GM19452 (cell line): Measurements from ENCODE around the gene RASA3.
A peak's percentile ranks its signal among the peaks of the same experiment; 100 is the strongest.

Experiments
- ATAC-seq: cut with Tn5 transposase; IDR thresholded peaks from one replicate; pipeline ENCODE4 v1.9.1; 2021; ENCODE audit not compliant: unreplicated experiment

Gene RASA3

DNA sequence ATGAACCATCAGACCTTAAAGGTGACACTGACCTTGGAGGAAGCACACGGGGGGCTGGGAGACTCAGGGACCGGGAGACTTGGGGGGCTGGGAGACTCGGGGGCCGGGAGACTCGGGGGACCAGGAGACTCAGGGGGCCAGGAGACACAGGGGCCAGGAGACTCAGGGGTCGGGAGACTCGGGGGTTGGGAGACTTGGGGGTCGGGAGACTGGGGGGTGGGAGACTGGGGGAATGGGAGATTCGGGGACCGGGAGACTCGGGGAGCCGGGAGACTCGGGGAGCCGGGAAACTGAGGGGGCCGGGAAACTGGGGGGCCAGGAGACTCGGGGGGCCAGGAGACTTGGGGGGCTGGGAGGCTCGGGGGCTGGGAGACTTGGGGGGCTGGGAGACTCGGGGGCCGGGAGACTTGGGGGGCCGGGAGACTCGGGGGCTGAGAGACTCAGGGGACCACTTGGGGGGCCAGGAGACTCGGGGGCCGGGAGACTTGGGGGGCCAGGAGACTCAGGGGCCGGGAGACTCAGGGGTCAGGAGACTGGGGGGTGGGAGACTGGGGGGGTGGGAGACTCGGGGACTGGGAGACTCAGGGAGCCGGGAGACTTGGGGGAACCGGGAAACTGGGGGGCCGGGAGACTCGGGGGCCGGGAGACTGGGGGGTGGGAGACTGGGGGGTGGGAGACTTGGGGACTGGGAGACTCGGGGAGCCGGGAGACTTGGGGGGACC is 62.9 kb downstream of the RASA3 start:
- no peak for ATAC-seq

DNA sequence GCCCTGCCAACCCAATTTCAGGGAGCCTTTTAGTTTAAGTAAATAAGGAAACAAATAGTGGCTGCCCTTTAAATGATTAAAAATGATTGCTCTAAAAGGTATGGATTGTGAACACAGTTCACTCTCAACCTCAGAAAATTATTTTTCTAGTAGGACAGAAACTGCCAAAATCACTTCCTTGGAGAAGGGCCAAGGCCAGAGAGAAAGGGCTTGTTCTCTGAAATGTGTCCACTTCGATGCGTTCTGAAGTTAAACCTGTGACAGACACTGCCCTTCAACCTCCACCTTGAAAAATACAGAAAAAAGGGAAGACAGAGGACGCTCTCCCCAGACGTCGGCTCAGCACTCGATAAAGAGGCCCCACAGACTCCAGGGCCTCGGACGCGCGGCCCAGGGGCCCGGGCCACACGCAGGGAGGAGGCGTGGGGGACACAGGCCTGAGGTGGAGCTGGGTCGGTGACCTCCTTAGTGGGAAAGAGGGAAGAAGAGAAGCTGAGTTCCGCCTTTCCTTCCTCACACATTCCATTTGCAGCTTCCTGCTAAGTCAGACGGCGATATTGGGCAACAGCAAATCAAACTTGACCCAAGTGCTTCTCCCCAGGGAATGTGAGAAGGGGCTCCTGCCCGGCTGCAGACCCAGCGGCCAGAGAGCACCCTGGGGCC is 63.6 kb downstream of the RASA3 start:
- ATAC-seq, result no peak

DNA sequence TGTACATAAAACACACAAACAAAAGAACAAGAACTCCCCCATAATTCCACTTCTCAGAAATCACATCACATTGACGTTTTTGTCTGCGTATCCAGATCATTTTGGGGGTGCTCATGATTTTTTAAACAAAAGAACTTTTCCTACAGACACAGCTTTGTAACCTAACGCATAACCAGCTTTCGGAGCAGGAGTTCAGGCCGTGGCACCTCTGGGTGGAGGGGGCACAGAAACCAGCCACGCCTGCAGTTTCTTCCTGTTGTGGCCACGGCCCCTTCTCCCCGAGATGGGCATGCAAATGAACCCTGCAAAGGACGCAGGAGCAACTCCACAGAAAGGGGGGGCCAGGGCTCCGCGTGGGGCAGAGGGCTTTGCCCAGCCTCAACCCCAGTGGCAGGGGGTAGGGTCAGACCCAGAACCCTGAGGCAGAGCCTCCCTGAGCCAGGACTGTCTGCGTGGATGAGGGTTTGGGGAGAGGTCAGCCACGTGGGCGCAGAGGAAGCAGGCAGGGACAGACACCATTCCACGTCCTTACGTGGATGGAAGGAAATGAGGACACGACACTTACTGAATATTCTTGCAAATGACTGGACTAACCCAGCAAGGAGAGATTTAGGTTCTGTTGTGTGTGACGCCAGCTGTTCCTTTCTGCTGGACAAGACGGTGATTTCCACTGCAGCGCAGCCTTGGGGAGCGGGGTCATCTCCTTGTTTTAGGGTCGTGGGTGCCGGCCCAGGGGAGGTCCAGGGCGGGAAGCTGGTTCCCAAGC is 64.4 kb downstream of the RASA3 start:
- peak; percentile 27 for ATAC-seq

DNA sequence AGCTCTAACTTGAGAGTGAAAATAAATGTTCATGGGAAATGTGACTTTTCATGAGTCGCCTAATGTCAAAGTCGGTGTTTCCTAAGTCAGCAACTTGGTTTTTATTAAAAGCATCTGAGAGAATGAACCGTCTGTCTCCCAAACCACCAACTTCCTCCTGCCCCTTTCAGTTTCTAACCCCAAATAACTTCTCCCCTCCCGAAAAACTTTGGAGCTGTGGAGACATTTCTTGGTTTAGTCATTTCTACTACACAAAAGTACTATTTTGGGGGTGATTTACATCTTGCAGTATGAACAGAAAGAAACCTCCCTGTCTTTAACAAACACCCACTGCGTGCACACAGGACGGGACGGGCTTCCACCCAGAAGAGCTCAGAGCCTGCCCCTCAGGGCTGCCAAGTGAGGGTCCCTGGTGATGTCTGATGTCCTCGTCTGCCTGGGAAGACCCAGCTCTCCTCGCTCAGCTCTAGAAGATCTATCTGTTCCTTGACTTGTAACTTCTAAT is 65.0 kb downstream of the RASA3 start:
- ATAC-seq, result peak; percentile 52

DNA sequence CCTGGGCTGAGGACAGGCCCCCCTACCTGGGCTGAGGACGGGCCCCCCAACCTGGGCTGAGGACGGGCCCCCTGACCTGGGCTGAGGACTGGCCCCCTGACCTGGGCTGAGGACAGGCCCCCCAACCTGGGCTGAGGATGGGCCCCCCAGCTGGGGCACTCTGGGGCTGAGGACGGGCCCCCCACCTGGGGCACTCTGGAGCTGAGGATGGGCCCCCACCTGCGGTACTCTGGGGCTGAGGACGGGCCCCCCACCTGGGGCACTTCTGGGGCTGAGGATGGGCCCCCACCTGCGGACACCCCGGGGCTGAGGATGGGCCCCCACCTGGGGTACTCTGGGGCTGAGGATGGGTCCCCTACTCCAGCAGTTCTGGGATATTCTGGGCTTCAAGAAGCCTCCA is 65.5 kb downstream of the RASA3 start:
- ATAC-seq, result peak; percentile 1

DNA sequence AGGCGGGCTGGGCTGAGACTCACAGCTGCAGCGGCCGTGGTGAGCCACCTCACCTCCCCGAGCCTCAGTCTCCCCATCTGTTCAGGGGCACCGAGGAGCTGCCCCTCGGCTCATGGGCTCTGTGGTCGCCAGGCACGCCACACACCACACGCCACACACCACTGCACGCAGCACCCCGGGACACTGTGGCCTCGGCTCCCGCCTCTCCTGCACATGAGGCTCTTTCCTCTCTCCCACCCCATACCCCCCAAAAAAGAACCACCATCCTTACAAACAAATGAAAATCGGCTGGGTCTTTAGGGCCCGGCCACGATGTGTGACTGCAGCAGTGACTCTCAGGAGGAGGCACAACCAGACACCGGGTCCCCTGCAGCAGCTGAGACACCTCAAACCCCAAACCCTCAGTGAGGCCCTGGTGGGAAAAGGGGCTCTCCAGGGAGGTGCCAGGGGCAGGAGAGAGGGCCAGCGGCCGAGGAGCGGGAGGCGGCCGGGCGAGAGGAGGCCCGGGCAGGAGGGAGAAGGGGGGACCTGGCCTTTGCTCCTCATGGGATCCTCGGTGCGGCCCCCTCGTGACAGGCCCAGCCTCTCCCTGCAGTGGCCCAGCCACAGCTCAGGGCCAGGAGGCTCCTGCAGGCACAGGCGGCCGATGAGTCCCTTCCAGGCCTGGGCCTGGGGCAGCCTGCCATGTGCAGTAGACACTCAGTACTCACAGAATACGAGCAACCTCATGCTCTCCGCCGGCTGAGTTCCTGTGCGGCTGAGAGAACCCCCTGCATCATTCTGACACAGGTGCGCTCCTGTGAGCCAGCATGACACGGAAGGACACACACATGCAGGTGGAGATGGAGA is 66.3 kb downstream of the RASA3 start:
- ATAC-seq, result peak; percentile 5

DNA sequence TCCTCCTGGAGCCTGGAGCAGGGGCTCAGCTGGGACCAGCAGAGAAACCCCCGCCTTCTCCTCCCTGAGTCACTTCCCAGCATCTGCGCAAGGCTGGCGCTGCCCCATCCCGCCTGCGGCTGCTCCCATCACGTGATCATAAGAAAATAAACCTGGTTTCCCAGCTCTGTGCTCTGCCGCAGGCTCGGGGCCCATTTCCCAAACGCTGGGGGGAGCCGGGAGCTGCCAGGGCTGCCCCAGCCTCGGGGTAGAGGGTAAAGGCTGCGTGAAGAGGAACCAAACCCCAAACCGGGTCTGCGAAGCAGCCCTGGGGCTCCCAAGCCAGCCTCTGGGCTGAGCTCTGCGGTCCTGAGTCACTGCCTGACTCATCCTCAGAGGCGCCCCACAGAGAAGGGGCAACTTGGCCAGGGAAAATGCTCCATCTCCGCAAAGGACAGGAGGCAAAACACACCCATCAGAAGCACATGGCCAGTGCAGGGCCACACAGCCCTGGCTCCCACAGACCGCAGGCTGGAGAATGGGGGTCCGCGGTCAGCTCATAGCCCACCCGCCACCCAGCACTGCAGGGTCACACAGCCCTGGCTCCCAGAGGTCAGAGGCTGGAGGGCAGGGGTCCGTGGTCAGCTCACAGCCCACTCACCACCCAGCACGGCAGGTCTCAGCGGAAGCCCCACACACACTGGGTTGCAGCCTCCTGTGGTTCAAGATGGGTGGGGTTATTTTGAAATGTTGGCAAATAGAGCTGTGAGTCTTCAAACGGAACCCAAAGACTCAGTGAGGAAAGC is 67.1 kb downstream of the RASA3 start:
- ATAC-seq, result peak; percentile 54

DNA sequence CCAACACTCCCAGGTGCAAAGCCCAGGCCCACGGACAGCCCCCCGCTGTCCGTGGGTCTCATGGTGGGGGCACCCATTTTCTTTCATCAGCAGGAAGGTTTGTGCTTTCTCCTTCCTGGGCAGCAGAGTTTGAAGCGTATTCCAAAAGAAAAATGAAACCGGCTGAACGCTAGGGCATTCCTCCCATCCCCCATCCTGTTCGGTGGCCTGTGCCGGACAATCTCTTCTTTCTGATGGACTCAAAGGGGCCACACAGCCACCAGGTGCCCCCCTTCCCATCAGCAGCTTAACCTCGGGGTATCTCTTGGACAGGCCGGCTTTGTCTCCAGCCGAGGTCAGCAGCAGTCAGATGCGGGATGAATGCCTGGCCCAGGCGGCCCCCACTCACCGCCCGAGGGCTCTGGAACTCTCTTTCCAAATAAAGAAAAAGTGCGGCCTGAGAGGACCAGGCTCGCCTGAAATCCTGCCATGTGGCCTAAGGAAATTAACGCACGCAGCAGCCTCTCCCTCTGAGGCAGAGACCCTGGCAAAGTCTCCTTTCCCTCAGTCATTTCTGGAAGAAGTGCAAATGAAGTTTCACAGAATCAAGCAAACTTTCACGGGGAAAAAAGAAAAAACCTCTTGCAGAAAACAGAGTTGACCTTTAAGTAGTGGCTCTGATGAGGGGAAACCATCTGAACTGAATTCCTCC is 67.8 kb downstream of the RASA3 start:
- ATAC-seq, result no peak

DNA sequence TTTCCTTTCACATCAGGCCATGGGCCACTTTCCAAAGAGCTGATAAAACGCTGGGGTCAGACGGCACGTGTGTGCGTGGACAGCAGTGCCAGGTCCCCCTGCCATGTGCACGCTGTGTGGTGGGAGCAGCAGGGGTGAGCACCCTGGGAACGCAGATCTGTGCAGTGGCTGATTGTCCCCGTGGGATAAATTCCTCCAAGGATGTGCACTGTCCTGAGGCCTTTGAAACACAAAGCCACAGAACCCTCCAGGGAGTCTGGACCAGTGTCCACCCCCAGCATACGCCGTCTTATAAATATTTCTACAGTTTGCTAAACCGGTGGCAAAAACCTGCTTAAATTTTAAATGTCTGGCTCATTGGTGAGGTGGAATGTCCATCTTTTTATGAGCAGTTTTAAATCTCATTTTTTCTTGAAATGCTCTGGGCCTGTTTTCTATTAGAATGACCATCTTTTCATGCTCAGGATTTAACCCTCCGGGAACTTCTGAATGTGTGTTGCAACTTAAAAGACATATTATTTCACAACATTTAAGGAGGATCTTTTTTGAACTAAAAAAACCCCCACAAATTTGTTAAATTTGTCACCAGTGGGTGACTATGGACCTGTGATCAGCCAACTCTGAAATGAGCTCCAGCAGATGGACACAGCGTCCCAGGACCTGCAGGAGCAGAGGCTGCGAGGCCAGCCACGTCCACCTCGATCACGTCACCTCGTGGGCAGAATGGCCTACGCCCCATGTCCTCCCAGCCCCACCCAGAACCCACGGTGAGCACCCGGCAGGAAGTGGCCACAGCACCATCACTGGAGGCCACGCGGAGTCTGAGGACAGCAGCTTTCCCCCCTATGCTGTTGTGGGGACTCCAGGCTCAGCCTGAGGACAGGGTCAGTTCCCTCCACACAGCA is 68.6 kb downstream of the RASA3 start:
- ATAC-seq, result no peak

DNA sequence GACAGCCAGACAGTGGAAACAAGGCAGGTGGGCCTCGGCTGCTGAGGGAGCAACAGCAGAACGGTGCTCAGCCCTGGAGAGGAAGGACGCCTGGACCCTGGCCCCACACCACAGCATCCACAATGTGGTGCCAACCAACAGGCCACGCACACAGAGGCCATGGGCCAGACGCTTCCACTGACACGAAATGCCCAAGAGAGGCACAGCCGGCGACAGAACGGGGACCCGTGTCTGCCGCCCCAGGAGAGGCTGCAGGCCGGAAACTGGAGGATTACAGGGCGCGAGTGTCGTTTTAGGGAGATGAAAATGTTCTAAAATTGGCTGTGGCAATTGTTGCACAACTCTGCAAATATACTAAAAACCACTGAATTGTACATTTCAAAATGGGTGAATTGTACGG is 69.7 kb downstream of the RASA3 start:
- ATAC-seq, result no peak

DNA sequence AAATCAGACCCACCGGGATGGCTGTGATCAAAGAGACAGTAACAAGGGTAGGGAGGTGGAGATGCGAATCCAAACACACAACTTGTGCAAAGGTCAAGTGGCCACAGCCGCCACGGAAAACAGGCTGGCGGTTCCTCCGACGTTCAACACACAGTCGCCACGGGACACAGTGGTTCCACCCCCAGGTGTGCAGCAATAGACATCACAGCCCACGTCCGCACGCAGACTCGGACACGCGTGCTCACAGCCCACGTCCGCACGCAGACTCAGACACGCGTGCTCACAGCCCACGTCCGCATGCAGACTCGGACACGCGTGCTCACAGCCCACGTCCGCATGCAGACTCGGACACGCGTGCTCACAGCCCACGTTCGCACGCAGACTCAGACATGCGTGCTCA is 70.1 kb downstream of the RASA3 start:
- ATAC-seq, result no peak

DNA sequence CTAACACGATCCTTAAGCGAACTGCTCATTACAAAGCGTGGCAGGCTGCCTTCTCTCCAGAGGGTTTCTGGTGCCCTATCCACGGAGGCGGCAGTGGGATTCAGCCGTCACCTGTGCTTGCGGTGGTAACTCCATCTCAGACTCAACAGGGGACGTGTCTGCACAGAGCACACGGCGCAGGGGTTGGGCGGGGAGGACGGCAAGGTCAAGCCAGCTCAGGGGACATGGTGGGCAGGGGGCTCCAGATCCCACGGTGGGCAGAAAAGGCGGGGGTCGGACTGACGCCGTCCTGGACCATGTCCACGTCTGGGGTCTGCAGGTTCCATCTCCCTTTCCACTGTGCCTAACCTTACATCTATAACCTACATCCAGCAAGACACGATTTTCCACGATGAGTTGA is 70.7 kb downstream of the RASA3 start:
- ATAC-seq, result no peak

DNA sequence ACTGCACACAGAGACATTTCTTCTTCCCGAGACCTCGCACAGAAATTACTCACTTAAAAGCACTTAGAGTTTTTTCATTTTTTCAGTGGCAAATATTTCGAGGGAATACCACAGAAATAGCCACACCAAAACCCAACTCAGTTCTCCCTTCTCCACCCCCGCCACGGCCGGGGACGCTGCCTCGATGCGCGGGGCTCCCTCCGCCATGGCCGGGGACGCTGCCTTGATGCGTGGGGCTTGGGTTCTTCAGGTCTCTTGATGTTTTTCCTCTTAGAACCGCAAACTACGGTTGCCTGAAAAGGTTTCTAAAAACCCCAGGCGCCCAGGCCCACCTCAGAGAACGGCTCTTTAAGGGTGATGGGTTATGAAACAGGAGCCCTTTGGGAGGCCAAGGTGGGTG is 71.4 kb downstream of the RASA3 start:
- ATAC-seq, result no peak

DNA sequence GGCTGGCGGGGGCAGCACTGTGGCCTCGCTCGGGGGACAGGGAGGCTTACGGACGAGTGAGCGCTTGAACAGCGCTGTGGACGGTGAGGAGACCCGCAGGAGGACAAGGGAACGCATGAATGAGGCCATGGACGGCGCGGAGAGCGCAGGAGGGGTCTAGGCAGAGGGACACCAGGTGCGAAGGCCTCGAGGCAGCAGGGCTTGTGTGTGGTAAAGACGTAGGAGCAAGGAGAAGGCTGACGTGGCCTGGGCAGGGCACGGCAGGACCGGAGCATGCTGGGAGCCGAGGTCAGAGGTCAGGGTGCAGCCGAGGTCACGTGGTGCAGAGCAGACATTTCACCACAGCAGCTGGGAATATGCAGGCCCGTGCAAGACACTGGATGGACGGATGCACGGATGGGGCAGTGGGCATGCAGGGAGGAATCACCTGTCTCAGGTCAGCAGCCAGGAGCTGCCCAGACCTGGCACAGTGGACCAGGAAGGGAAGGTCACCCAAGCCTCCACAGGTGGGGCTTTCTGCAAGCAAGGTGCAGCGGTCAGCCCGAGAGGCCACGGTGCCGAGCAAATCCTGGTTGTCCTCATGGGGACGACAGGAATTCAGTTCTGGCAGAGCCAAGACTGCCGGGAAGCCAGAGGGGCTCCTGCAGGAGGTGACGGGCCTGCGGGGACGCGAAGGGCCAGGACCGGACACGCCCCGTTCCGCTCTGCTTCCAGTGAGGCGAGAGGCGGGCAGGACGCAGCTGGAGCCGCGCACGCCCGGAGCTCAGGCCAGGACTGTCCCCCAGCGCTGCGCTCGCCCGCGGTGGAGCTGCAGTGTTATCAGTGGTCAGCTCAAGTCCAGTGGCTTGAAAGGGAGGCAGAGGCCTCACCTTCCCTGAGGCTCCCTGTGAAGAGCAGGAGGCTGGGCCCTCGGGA is 72.2 kb downstream of the RASA3 start:
- ATAC-seq, result no peak

DNA sequence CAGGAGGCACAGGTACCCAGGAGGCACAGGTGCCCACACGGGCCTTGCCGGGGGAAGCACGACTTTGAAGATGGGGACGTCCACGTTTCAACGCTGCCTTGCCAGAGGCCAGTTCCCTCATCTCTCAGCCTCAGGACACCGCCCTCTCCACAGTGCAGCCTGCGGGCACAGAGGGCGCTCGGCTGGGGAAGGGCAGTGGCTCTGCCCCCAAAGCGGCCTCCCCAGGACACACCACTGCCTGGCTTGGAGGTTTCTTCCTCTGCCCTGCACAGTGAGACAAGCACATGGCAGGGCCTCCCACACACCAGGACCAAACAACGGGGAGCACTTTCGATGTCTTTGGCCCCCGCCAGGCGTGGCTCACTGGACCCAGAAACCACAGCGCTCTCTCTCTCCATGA is 73.0 kb downstream of the RASA3 start:
- no peak for ATAC-seq

DNA sequence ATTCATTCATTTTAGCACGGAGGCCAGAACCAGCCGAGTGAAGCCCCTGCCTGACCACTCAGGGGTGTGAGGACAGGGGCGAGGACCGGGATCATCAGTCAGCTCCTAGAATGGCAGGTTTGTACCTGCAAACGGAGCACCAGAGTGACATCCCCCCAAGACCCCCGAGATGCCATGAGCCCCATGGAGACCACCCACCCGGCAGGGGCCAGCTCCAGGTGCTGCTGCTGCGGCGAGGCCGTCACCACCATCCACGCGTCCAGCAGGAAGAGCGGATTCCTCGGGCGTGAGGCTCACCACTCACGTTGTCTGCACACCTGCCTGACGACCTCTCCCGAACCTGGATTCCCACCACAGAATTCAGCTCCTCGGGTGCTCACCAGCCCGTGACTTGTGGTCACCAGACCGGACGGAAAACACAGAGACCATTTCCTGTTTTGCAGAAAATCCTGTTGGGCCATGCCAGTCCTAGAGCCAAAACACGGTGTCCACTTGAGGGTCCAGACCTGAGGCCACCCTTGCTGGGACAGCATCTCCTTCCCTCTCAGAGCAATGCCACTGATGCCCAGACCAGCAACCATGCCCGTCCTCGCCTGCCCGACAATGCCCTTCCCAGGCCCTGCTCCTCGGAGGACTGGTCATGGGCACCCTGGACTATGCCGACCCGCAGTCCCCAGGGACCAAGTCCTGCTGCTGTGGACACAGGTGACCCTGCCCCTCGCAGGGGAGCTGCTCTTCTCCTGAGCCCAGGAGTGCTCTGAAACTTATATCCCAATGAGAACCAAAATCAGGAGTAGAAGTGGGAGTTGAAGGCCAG is 74.2 kb downstream of the RASA3 start:
- no peak for ATAC-seq
